ENCODE results near the gene MBD5.

- TF ChIP-seq CTCF (IDR thresholded peaks at IDR 0.05) (no peak), POLR2A (IDR thresholded peaks at IDR 0.05) (no peak), POLR2AphosphoS5 (IDR thresholded peaks at IDR 0.05) (no peak)
These were observed 395.4 kb downstream of the MBD5 start for GRCh38 chr2:148416248-148416647.
